Islet of Langerhans (tissue), 1 donor: ENCODE results near the gene LY6G6C.

Experiments used
- FAIRE-seq: peaks from one replicate; lab custom pipeline; 2011; peaks lifted over from hg19 to GRCh38; lab: Jason Lieb, UNC

The LY6G6C gene

DNA sequence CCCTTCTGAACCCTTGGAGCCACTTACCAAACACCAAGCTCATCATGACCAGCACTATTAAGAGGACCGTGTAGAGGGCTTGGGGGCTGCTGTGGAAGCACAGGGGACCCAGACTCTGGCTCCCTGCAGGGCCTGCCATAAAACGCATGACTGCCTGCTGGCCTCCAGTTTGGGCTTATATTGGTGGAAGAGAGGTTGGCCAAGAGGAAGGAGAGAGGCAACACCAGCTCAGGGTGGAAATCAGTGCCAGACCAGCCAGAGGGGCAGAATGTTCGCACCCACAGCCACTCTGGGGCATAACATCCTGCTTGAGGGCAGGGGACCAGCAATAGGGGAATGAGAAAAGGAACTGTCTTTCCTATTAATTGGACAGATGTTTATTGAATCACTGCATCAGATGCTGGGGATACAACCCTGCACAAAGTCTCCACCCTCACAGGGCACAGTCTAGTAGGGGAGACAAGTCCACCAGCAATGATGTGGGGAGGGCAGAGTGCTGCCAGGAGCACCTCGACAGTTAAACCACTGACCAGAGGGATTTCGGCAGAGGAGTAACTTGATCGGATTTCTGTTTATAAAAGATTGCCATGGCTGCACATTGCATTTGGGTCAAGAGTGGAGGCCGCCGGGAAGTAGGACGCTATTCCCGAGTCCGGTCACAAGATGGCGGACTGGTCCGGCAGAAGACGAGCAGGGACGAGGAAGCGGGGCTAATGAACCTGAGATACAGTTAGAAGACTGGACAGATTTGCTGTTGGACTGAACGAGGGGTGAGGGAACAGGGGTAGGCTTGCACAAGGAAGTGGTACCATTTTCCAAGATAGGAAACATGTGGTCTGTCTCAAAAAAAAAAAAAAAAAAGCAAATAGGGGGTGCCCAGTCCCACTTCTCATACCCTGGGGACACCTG is 41.1 kb downstream of the LY6G6C start, which contains the start of gene LY6G5C:
Gene LY6G5C, minus strand, starts transcription at position 842 of the 909 bp plus-strand sequence. Its CDS starts 694 bp downstream, at position 148.
- peak; percentile 64 for FAIRE-seq

DNA sequence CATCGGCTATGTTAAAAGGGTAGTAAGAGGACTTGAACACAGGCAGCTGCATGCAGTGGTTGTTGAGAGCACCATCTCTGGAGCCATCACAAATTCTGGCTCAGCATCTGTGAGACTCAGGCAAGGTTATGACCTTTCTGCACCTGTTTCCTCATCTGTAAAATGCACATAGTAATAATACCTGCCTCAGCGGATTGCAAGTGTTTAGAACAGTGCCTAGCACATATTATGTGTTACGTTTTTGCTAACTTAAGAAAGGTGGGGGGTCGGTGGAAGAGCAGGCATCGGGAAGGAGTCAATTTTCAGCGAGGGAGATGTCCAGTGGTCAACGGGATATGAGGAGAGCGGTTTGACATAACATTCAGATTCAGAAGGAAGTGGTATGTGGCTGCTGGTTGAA is 43.6 kb downstream of the LY6G6C start:
- FAIRE-seq: no peak

DNA sequence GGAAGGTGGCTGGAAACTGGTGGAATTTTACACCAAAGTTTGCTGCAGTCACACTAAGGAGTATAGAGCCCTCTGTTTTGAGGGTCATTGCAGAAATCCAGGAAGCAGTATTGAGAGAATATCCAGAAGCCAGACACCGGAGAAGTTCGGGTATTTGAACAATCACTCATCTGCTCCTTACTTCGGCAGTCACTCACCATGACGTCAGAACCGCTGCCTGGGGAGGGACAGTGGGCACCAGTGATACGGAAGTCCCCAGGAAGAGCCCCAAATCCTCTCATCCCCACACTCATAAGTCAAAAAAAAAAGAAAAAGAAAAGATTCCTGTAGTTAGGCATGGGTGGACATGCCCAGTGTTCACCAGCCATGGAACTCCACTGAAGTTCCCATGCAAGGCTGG is 44.6 kb downstream of the LY6G6C start:
- no peak for FAIRE-seq

DNA sequence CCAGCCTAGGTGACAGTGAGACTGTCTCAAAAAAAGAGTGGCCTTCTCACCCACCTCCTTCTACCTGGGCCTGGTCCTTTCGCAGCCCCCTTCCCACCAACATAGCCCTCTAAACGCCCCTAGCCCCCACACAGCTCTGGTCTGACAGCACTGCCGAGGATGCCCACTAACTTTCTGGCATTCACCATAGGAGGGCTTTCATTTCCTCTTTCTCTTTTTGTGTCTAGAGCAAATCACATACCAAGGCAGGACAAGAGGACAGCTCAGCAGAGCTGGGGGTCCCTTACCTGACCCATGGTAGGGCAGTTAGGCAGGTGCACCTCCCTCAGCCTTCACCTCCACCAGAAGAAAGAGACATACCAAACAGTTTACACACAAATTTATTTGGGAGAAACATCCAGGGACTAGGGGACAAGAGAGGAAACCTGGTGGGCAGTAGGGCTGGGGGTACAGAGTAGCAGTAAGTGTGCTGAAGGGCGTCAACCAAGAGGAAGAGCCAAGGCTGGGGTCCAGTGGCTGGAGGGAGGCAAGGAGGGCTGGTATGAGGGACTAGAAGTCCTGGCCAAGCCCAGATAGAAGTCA is 45.1 kb downstream of the LY6G6C start:
- no peak for FAIRE-seq

DNA sequence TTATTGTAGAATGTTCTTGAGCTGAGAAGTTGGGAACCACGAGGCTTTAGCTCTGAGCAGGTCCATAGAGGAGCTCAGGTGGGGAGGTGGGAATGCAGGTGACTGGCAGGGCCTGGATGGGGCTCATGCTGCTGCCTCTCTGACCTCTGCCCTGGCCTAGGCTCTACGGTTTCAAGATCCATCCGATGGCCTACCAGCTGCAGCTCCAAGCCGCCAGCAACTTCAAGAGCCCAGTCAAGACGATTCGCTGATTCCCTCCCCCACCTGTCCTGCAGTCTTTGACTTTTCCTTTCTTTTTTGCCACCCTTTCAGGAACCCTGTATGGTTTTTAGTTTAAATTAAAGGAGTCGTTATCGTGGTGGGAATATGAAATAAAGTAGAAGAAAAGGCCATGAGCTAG is 51.9 kb downstream of the LY6G6C start, which contains the start of gene LY6G5B:
Gene LY6G5B, plus strand, starts transcription at position 301 of the 400 bp plus-strand sequence. CDS start 975 bp downstream, outside the sequence.
- FAIRE-seq: no peak
